T-helper 1 cell (primary cell): Measurements from ENCODE around the gene DHRS4L2.
"Not testable (repeated sequence)": the region's sequence is repeated elsewhere in the genome, so short reads cannot be mapped to it uniquely, and the experiment has no call there.

Source experiments
- DNase-seq, 5 donors: peaks; one replicate each; pipeline ENCODE4 v3.0.0-alpha.2; 2012 to 2020

Gene DHRS4L2

DNA sequence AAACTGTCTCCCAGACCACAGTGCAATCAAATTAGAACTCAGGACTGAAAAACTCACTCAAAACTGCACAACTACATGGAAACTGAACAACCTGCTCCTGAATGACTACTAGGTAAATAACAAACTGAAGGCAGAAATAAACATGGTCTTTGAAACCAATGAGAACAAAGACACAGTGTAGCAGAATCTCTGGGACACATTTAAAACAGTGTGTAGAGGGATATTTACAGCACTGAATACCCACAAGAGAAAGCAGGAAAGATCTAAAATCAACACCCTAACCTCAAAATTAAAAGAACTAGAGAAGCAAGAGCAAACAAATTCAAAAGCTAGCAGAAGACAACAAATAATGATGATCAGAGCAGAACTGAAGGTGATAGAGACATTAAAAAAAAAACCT is 14.7 kb upstream of the DHRS4L2 start:
- DNase-seq = not testable (repeated sequence)

DNA sequence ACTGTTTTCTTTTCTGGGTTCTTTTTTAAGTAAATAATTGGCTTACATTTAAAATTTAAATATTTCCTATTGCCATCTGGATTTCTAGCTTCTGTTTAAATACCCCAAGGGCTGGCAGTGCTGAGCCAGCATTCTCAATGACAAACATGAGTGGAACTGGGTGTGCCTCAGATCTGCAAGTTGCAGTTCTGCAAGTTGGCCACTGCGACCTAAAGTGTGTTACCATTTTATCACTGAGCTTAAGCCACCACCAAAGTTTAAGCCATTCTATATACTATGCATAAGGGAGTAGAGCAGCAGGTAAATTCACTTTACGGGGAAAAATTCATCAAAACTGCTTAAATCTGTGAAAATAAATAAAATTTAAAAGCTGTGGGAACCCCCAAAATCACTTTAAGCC is 11.5 kb upstream of the DHRS4L2 start:
- DNase-seq = not testable (repeated sequence)

DNA sequence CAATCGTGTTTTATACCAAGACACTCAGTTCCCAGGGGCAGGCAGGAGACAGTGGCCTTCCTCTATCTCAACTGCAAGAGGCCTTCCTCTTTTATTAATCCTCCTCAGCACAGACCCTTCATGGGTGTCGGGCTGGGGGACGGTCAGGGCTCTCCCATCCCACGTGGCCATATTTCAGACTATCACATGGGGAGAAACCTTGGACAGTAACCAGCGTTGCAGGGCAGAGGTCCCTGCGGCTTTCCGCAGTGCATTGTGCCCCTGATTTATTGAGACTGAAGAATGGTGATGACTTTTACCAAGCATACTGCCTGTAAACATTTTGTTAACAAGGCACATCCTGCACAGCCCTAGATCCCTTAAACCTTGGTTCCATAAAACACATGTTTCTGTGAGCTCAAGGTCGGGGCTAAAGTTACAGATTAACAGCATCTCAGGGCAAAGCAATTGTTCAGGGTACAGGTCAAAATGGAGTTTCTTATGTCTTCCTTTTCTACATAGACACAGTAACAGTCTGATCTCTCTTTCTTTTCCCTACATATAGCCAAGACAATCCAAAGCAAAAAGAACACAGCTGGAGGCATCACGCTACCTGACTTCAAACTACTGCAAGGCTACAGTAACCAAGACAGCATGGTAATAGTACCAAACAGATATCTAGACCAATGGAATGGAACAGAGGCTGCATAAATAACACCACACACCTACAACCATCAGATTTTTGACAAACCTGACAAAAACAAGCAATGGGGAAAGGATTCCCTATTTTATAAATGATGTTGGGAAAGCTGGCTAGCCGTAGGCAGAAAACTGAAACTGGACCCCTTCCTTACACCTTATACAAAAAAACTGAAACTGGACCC is 6.5 kb upstream of the DHRS4L2 start:
- not testable (repeated sequence) for DNase-seq

DNA sequence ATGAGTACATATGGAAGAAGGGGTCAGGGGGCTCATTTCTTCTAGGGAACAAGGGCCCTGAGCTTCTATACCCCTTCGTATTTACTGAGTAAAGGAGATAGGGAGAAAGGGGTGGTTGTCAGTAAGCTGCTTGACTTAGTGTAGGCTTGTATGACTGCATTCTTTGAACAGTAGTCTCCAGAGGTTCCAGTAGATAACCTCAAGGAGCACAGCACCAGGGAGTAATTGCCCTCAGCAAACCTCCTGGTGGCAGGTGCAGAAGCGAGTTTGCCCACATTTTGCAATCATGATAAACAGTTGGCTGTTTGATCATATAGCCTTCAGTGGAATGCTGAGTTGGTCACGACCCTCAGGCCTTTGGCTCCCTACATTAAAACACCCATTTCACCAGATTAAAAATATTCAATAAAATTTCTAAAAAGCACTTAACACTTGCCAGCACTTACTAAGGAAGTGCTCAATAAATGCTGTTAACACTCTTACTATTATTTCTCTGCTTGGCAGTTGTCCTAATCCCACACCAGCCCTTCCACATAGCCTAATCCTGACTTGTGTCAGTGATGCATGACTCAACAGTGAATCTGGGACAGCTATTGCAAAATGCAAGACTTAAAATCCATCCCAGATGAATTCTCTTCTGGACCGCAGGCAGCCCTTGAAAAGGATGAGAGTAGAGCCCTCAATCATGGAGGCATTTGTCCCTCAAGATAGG is 3.7 kb upstream of the DHRS4L2 start:
- DNase-seq = no peak

DNA sequence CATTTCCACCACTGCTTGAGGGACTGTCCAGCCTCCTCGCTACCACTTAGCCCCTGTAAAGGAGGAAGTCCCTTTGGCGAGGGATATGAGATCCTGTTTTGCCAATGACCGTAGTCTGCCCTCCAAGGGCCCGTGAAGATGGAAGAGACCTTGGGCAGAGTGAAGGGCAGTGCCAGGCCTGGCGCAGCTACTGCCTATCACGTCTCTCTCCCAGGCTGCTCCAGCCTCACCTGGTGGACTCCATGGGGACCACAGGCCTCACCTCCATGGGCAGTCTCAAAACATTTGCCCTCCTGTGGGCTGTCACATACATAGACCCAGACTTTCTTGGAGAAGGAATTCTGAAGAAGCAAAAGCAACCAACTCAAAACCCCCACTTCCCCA is 514 bp upstream of the DHRS4L2 start:
- not testable (repeated sequence) for DNase-seq

DNA sequence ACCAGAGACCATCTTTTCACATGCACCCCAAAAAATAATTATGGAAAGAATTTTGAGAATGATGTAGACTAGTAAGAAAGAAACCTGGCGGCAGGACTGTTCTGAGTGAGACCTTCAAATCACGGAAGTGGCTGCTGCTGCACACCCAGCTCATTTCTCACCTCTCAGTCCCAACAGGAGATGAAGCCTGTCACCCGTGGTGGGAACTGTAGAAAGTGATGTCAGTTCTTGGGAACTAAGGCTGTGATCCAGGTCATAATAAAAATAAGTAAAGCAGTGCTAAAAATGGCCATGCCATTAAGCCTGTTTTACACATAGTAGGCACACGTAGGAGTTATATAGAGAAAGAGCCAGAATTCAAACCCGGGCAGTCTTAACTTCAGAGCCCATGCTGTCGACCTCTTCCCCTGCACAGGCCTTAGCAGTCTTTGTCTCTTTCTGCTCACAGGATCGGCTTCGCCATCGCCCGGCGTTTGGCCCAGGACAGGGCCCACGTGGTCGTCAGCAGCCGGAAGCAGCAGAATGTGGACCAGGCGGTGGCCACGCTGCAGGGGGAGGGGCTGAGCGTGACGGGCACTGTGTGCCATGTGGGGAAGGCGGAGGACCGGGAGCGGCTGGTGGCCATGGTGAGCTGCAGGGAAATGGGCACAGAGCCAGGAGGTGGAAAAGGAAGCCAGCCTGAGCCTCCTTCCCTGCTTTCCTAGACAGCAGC is 1.2 kb downstream of the DHRS4L2 start:
- DNase-seq = peak in 1 of 5 donors; percentile 57

DNA sequence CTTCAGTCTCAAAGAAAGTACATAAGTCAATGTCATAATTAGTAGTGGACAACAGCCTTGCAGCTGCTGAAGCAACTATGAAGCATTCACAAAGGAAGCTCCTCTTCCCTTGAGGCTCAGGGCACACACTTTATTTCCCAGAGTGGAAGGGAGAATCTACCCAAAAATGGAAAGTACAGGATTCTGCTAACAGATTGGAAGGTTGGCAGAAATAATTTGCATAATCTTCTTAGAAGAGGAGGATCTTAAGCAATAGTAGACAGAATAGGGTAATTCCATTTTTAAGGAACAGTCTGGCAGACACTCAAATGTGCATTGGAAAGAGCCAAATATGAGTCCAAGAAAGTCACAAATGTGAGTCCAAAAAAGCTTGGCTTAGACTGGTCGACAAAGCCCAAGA is 2.2 kb downstream of the DHRS4L2 start:
- DNase-seq = not testable (repeated sequence)

DNA sequence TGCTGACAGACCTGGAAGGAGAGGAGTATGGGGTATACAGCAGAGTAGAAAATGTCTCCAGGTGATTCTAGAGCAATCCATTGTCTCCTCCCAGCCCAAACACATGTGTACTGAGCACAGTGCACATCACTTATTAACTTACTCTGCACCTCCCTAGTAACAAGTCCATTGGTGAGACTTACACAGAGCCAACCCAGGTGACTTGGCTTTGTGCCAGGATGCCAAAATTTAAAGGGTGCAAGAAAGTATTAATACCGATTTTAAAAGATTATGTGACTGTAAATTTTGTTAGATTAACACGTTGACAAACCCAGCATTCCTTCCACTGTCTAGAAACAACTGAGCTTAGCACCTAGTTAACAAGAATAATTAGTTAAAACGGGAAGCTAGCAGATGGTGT is 4.3 kb downstream of the DHRS4L2 start:
- DNase-seq = not testable (repeated sequence)

DNA sequence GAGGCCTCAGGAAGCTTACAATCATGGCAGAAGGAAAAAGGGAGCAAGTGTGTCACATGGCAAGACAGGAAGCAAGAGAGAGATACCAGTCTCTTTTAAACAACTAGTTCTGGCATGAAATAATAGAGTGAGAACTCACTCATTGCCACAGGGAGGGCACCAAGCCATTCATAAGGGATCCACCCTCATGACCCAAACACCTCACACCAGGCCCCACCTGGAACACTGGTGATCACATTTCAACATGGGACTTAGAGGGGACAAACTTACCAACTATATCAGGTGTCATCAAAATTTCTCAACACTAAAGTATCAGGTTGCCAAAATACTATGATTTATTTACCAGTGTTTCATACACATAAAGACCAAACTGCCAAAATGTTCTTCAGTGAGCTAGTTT is 7.3 kb downstream of the DHRS4L2 start:
- DNase-seq = not testable (repeated sequence)

DNA sequence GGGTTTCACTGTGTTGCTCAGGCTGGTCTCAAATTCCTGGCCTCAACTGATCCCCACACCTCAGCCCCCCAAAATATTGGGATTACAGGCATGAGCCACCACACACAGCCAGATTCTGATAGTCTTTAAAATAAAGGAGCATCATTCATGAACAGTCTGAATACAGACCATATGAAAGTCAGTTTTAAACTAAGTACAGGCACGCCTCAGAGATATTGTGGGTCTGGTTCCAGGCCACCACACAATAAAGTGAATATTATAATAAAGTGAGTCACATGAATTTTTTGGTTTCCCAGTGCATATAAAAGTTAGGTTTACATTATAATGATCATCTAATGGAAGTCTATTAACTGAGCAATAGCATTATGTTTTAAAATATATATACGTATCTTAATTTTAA is 8.1 kb downstream of the DHRS4L2 start:
- DNase-seq = not testable (repeated sequence)

DNA sequence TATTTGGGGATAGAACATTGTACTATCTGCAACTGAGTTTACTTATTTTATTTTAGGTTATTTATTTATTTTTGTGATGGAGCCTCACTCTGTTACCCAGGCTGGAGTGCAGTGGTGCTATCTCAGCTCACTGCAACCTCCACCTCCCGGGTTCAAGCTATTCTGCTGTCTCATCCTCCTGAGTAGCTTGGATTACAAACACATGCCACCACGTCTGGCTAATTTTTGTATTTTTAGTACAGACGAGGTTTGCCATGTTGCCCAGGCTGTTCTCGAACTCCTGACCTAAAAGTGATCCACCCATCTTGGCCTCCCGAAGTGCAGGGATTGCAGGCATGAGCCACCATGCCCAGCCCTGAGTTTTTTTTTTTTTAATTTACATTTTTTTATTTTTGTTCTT is 10.9 kb downstream of the DHRS4L2 start:
- DNase-seq = not testable (repeated sequence)

DNA sequence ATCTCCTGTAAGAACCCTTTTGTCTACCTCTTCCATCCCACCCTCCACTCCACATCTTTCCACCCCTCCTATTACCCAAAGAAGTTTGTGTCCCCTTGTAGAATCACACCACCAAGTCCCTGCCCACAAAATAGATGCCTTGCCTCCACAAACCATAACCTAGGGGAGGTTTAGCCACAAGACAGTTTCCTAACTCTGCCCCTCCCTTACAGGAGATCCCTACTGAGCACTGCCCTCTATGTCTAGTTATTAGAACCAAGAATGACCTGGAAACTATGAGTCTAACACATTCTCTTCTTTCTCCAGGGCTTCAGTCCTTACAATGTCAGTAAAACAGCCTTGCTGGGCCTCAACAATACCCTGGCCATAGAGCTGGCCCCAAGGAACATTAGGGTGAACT is 12.3 kb downstream of the DHRS4L2 start:
- not testable (repeated sequence) for DNase-seq

DNA sequence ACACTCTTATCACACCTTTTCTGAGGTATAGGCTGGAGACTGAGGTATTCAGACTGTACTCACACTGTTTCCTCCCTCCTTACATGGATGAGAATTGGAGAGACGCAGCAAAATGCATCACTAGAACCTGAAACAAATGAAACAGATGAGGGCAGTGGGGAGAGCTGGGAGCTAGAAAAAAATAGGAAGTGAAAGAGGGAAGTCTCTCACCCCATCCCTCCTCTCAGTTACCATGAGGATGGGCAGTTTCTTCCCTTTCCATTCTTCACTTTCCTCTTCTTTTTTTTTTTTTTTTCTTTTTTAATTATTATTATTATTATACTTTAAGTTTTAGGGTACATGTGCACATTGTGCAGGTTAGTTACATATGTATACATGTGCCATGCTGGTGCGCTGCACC is 12.9 kb downstream of the DHRS4L2 start:
- DNase-seq = not testable (repeated sequence)

DNA sequence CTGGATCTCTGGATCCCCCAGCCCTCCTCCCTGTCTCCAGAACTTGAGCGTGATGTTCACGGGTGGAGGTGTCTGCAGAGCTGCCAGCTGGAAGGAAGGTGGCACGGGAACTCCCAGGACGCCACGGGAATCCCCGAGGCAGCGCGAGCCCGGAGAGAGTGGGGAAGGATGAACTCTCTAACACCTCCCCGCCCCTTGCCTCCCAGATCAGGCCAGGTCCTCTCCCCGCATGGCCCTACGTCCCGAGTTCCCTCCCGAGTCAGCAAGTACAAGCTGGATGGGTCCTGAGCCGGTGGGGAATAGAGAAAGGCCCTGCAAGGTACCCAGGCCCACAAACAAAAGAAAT is 17.7 kb downstream of the DHRS4L2 start:
- DNase-seq = not testable (repeated sequence)

DNA sequence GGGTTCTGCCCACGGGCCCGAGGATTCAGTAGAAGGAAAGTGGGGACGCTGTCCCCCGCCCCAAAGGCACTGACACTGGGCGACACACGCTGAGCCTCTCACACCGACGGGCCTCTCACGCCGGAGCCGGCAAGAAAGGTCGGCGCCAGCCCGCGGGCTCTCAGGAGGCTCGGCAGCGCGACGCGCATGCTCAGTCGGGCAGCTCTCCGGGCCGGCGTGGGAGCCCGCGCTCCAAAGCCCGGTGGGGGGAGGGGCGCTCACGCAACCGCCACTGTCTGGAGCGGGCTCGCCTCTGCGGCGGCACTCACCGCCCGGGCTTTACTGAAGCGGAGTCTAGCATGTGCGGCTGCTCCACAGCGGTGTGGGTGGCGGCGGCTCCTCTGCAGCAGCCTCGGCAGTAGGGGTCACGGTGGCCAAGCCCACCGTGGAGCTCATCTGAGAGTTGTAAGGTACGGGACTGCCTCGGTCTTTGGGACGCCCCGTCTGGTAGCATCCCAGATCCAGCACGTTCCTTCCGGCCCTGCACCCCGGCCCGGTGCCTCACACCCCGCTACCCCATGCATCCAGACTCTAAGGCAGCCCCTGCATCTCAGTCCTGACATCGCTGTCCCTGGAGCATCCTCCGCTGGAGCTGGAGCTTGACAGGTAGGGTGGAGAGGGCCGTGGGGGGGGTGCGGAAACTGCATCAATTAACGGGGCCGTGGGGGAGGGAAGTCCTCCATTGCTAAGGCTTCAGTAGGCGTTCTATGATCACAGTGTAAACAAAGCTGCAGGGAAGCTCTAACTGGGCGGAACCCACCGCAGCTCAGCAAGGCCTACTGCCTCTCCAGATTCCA is 18.3 kb downstream of the DHRS4L2 start:
- peak; percentile 27 to 66 (median 61) for DNase-seq

DNA sequence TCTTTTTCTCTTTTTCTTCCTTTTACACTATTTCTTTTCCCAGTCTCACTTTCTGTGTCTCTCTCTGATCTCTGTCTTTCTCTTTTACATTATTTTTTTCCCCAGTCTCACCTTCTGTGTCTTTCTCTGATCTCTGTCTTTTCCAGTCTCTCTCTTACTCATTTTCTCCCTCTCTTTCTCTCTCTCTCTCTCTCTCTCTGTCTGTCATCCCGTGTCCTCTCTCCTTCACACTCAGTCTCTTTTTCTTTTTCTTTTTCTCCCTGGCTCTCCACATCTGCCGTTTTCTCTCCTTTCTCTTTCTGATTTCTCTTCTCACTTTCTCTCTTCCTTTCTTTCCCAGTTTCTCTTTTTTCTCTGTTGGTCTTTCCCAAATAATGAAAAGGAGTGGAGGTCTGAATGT is 22.3 kb downstream of the DHRS4L2 start:
- DNase-seq = no peak

DNA sequence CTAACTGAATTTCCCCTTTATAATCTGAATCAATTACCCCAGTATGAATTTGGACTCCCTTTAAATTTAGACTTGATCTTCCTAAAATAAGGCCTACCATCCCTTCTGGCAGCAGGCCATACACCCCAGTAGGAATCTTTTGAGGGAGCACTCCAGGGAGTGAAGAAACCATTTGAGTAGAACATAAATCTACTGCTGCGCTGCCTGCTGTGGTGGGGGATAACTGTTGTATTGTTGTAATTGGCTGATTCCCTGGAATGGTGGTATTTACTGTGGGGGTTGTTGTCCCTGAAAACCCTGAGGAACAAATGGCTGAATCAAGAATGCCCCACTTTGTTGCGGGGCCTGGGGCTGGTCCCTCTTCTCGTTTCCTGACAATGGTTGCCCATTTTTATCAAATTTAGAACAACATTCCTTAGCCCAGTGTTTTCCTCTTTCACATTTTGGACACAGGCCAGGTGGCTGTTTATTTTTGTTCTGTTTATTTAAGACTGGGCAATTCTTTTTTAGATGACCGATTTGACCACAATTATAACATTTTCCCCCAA is 24.1 kb downstream of the DHRS4L2 start:
- not testable (repeated sequence) for DNase-seq

DNA sequence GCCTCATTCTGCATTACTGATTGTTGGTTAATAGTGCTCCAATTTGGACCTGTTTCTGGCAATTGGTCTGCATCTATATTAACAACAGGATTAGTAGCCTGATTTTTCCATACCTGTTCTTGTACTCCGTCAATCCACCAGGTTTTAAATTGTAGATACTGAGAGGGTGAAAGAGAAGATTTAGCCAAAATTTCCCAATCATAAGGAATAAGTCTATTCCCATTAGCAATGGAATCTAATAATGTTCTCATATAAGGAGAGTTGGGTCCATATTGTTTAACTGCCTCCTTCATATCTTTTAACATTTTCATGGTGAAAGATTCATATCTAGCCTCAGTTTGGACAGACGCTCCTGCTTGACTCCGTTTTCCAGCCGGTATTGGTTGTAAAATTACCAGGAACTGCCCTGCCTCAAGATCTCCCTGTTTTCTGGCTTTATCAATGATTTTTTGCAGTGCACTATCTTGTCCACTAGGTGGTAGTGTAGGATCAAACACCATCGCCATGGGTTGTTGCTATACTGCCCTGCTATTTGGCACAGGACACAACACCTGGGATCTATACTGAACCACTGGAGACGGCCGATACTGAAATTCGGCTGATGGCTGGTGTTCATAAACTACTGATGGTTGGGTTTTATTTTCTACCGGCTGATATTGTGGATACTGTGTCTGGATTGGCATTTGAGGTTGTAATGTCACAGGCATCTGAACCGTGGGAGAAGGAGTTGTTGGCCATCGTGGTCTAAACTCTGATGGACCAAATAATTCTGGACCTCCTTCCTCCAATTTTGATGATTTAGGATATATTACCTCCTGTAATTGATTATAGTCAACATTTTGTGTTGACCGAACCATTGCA is 25.2 kb downstream of the DHRS4L2 start:
- DNase-seq = peak in 4 of 5 donors; percentile 15 to 68 (median 38)

DNA sequence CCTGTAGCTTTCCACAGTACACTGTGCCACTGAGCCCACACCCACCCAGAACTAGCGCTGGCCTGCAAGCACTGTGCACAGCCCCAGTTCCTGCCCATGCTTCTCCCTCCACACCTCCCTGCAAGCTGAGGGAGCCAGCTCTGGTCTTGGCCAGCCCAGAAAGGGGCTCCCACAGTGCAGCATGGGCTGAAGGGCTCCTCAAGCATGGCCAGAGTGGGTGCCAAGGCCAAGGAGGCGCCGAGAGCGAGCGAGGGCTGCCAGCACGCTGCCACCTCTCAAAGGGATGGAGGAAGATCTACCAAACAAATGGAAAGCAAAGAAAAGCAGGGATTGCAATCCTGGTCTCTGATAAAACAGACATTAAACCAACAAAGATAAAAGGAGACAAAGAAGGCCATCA is 27.0 kb downstream of the DHRS4L2 start:
- DNase-seq = not testable (repeated sequence)

DNA sequence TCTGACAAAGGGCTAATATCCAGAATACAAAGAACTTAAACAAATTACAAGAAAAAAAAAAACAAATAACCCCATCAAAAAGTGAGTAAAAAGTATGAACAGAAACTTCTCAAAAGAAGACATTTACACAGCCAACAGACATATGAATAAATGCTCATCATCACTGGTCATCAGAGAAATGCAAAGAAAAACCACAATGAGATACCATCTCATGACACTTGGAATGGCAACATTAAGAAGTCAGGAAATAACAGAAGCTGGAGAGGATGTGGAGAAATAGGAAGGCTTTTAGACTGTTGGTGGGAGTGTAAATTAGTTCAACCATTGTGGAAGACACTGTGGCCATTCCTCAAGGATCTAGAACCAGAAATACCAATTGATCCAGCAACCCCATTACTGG is 30.2 kb downstream of the DHRS4L2 start:
- DNase-seq = not testable (repeated sequence)

DNA sequence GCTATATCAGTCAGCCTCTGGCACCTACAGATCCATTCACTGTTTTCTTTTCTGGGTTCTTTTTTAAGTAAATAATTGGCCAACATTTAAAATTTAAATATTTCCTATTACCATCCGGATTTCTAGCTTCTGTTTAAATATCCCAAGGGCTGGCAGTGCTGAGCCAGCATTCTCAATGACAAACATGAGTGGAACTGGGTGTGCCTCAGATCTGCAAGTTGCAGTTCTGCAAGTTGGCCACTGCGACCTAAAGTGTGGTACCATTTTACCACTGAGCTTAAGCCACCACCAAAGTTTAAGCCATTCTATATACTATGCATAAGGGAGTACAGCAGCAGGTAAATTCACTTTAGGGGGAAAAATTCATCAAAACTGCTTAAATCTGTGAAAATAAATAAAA is 31.2 kb downstream of the DHRS4L2 start:
- DNase-seq = not testable (repeated sequence)
